OCI-LY7 (cell line): ENCODE results near the gene TDRD9. TPM values are rescaled to one million over a fixed set of nuclear protein-coding genes. Genes with fewer than 3 reads are reported as not detected.

ENCODE experiments used
- BruUV-seq: library from RNA; stranded (reverse); fragments of 400-500 nt; replicated peaks from 2 replicates; lab custom pipeline; 2021; lab: Mats Ljungman, UMichigan
- CTCF ChIA-PET: fragments of 300-600 bp; sonication (Branson Sonifier 250); formaldehyde crosslinking; loops from one replicate; lab custom pipeline; 2022; ENCODE audit warnings: antibody characterized with exemption; ENCODE audit not compliant: unreplicated experiment; lab: Charles Lee
- POLR2A ChIA-PET: fragments of 300-600 bp; sonication (Branson Sonifier 250); formaldehyde crosslinking; loops from one replicate; lab custom pipeline; 2022; ENCODE audit warnings: antibody characterized with exemption; lab: Charles Lee
- DNase-seq: peaks from one replicate; pipeline ENCODE4 v3.0.0-alpha.2; 2015; ENCODE audit warnings: low spot score
- H2AFZ ChIP-seq: fragments of 200-600 bp; sonication (generic), shearing (Covaris generic); 2 replicates; pipeline ENCODE4 v1.6.1; 2014; ENCODE audit warnings: mild to moderate bottlenecking, antibody characterized with exemption, low read length, moderate library complexity
- H3K27ac ChIP-seq: fragments of 200-600 bp; sonication (generic); 2 replicates; pipeline ENCODE4 v1.5.1; 2014; ENCODE audit warnings: mixed run types, low read depth, mild to moderate bottlenecking, moderate library complexity, low read length, inconsistent platforms; ENCODE audit not compliant: poor library complexity, severe bottlenecking
- H3K36me3 ChIP-seq: fragments of 200-600 bp; sonication (generic); 2 replicates; pipeline ENCODE4 v1.6.1; 2014; ENCODE audit warnings: mild to moderate bottlenecking, antibody characterized with exemption, low read length, moderate library complexity, mixed read lengths; ENCODE audit not compliant: insufficient read depth
- H3K4me1 ChIP-seq: fragments of 200-600 bp; sonication (generic); 2 replicates; pipeline ENCODE4 v1.5.1; 2014; ENCODE audit warnings: mild to moderate bottlenecking, low read length; ENCODE audit not compliant: insufficient read depth, poor library complexity, severe bottlenecking
- H3K4me2 ChIP-seq: fragments of 200-600 bp; sonication (generic); 2 replicates; pipeline ENCODE4 v1.6.1; 2014; ENCODE audit warnings: mild to moderate bottlenecking, low read length
- H3K4me3 ChIP-seq: fragments of 200-600 bp; sonication (generic); 2 replicates; pipeline ENCODE4 v1.5.1; 2014; ENCODE audit warnings: mild to moderate bottlenecking, low read depth, low read length; ENCODE audit not compliant: poor library complexity, severe bottlenecking
- H3K79me2 ChIP-seq: fragments of 200-600 bp; sonication (generic); 2 replicates; pipeline ENCODE4 v1.6.1; 2016; ENCODE audit warnings: low read depth, mild to moderate bottlenecking, low read length, moderate library complexity, mixed read lengths; ENCODE audit not compliant: insufficient read depth
- H3K9me2 ChIP-seq: fragments of 200-600 bp; sonication (generic); 2 replicates; pipeline ENCODE4 v1.6.1; 2016; ENCODE audit warnings: mild to moderate bottlenecking, low read length, mixed read lengths; ENCODE audit not compliant: insufficient read depth
- H3K9me3 ChIP-seq: fragments of 200-600 bp; sonication (generic); 2 replicates; pipeline ENCODE4 v1.6.1; 2014; ENCODE audit warnings: mild to moderate bottlenecking, mixed run types, low read length, mixed read lengths
- H4K20me1 ChIP-seq: fragments of 200-600 bp; sonication (generic); 2 replicates; pipeline ENCODE4 v1.6.1; 2014; ENCODE audit warnings: mild to moderate bottlenecking, antibody characterized with exemption, low read length, moderate library complexity, mixed read lengths; ENCODE audit not compliant: insufficient read depth
- CTCF ChIP-seq: fragments of 200-600 bp; sonication (generic); conservative IDR thresholded peaks from 2 replicates; pipeline ENCODE4 v1.5.1; 2014; ENCODE audit warnings: mild to moderate bottlenecking, antibody characterized with exemption, low read length, moderate library complexity, mixed read lengths
- EZH2phosphoT487 ChIP-seq: fragments of 200-600 bp; sonication (generic); IDR thresholded peaks from 2 replicates; pipeline ENCODE4 v1.6.1; 2018; ENCODE audit warnings: low read depth, borderline replicate concordance, mild to moderate bottlenecking, mixed run types, antibody characterized with exemption, low read length, moderate library complexity, mixed read lengths
- intact Hi-C: fragments of 100-400 bp; cut with micrococcal nuclease; formaldehyde crosslinking; loops from one replicate; pipeline ENCODE4 v1.10.0; 2022; ENCODE audit not compliant: unreplicated experiment
- total RNA-seq, 2 experiments: library from RNA; depleted of rRNA in 1 of 2; stranded (reverse); fragments of >200 nt in 1 of 2; shearing (Covaris generic) in 1 of 2; gene quantifications; 2 replicates each; pipeline ENCODE4 v1.2.3, GENCODE V29; 2014 to 2022

TDRD9 gene
- total RNA-seq, 2 experiments from 2014 or later: not detected

- intact Hi-C loops: no loop called here
- CTCF ChIA-PET: no interaction called here
- TF ChIP-seq EZH2phosphoT487 (no peak), CTCF (no peak)
- BruUV-seq: no TSS peak
- Histone ChIP-seq H3K4me3 (no peak overlapping the region), H3K4me2 (no peak overlapping the region), H3K79me2 (no peaks in the 10 kb centered on the region), H3K27ac (no peak overlapping the region), H2AFZ (no peak overlapping the region), H3K9me2 (no peaks in the 10 kb centered on the region), H4K20me1 (no peaks in the 10 kb centered on the region), H3K9me3 (no peaks in the 10 kb centered on the region), H3K36me3 (no peaks in the 10 kb centered on the region), H3K4me1 (peaks cover 5% of the 10 kb centered on the region)
- DNase-seq: no peak
- POLR2A ChIA-PET: no interaction called here
These were observed 34.1 kb upstream of the TDRD9 start for GRCh38 chr14:103894034-103894722.

- ChIA-PET POLR2A (no interaction called here), CTCF (no interaction called here)
- no peak overlapping the region for H3K4me3 ChIP-seq
- H3K4me2 ChIP-seq: no peak overlapping the region
- H3K36me3 ChIP-seq: no peaks in the 10 kb centered on the region
- intact Hi-C loops: no loop called here
- peaks cover 10% of the 10 kb centered on the region for H3K4me1 ChIP-seq
- H3K9me3 ChIP-seq: no peaks in the 10 kb centered on the region
- no peak overlapping the region for H3K27ac ChIP-seq
- H3K79me2 ChIP-seq: no peaks in the 10 kb centered on the region
- no peaks in the 10 kb centered on the region for H4K20me1 ChIP-seq
- no peak for TF ChIP-seq CTCF
- TF ChIP-seq EZH2phosphoT487: no peak
- H2AFZ ChIP-seq: no peak overlapping the region
- no peaks in the 10 kb centered on the region for H3K9me2 ChIP-seq
- BruUV-seq: no TSS peak
- DNase-seq: no peak
These were observed 33.6 kb upstream of the TDRD9 start for GRCh38 chr14:103894723-103895059.

- no peaks in the 10 kb centered on the region for H4K20me1 ChIP-seq
- DNase-seq: no peak
- H2AFZ ChIP-seq: no peak overlapping the region
- H3K36me3 ChIP-seq: no peaks in the 10 kb centered on the region
- H3K4me1 ChIP-seq: peaks cover 11% of the 10 kb centered on the region
- intact Hi-C loops: no loop called here
- ChIA-PET POLR2A (no interaction called here), CTCF (no interaction called here)
- no peaks in the 10 kb centered on the region for H3K9me3 ChIP-seq
- TF ChIP-seq EZH2phosphoT487 (no peak), CTCF (no peak)
- H3K4me3 ChIP-seq: no peak overlapping the region
- no peak overlapping the region for H3K4me2 ChIP-seq
- no peak overlapping the region for H3K27ac ChIP-seq
- H3K9me2 ChIP-seq: no peaks in the 10 kb centered on the region
- no TSS peak for BruUV-seq
- no peaks in the 10 kb centered on the region for H3K79me2 ChIP-seq
These were observed 31.7 kb upstream of the TDRD9 start for GRCh38 chr14:103896578-103896977.
